Hepatocyte (in vitro differentiated cells): ENCODE measurements around the gene TMOD1. TPM values are rescaled to one million over a fixed set of nuclear protein-coding genes. Genes with fewer than 3 reads are reported as not detected.

ENCODE experiments used
- DNase-seq: peaks from one replicate; pipeline ENCODE4 v3.0.0-alpha.2; 2016; ENCODE audit warnings: low spot score
- H2AFZ ChIP-seq: fragments of 200-600 bp; sonication (generic); 2 replicates; pipeline ENCODE4 v1.6.0; 2016; ENCODE audit warnings: antibody characterized with exemption, mild to moderate bottlenecking
- H3K27ac ChIP-seq: fragments of 200-600 bp; sonication (generic); 2 replicates; pipeline ENCODE4 v1.5.1; 2016; ENCODE audit warnings: mild to moderate bottlenecking
- H3K27me3 ChIP-seq: fragments of 200-600 bp; sonication (generic); 2 replicates; pipeline ENCODE4 v1.6.1; 2016
- H3K36me3 ChIP-seq: fragments of 200-600 bp; sonication (generic); replicated peaks from 2 replicates; pipeline ENCODE4 v1.5.1; 2016; ENCODE audit warnings: low read depth; ENCODE audit not compliant: insufficient read depth
- H3K4me1 ChIP-seq: fragments of 200-600 bp; sonication (generic); 2 replicates; pipeline ENCODE4 v1.5.1; 2016; ENCODE audit warnings: mild to moderate bottlenecking, moderate library complexity; ENCODE audit not compliant: insufficient read depth
- H3K4me2 ChIP-seq: fragments of 200-600 bp; sonication (generic); 2 replicates; pipeline ENCODE4 v1.6.0; 2016
- H3K4me3 ChIP-seq: fragments of 200-600 bp; sonication (generic); 2 replicates; pipeline ENCODE4 v1.5.1; 2016; ENCODE audit warnings: mild to moderate bottlenecking
- H3K79me2 ChIP-seq: fragments of 200-600 bp; sonication (generic); 2 replicates; pipeline ENCODE4 v1.6.0; 2017; ENCODE audit warnings: mild to moderate bottlenecking
- H3K9me2 ChIP-seq: fragments of 200-600 bp; sonication (generic); replicated peaks from 2 replicates; pipeline ENCODE4 v1.6.0; 2017; ENCODE audit warnings: mild to moderate bottlenecking; ENCODE audit not compliant: insufficient read depth
- H3K9me3 ChIP-seq: fragments of 200-600 bp; sonication (generic); 2 replicates; pipeline ENCODE4 v1.5.1; 2016; ENCODE audit warnings: low read depth, mild to moderate bottlenecking
- H4K20me1 ChIP-seq: fragments of 200-600 bp; sonication (generic); 2 replicates; pipeline ENCODE4 v1.6.0; 2016; ENCODE audit warnings: mild to moderate bottlenecking; ENCODE audit not compliant: insufficient read depth, poor library complexity, severe bottlenecking
- CTCF ChIP-seq: fragments of 200-600 bp; sonication (generic); IDR thresholded peaks from 2 replicates; pipeline ENCODE4 v1.5.1; 2016; ENCODE audit warnings: antibody characterized with exemption, mild to moderate bottlenecking; ENCODE audit not compliant: poor library complexity
- EZH2 ChIP-seq: fragments of 200-600 bp; sonication (generic); IDR thresholded peaks from 2 replicates; pipeline ENCODE4 v1.6.1; 2016; ENCODE audit warnings: antibody characterized with exemption, mild to moderate bottlenecking, borderline replicate concordance
- EZH2phosphoT487 ChIP-seq: fragments of 200-600 bp; sonication (generic); IDR thresholded peaks from one replicate; pipeline ENCODE4 v1.6.1; 2018; ENCODE audit warnings: antibody characterized with exemption, mild to moderate bottlenecking, low read depth, moderate library complexity; ENCODE audit not compliant: unreplicated experiment, severe bottlenecking
- WGBS: methylation state at CpG from one replicate; pipeline ENCODE4 v1.1.6; 2016; ENCODE audit warnings: low lambda C conversion rate; ENCODE audit errors: missing lambda C conversion rate; 5-methylcytosine and 5-hydroxymethylcytosine counted together
- polyA plus RNA-seq: library from polyadenylated mRNA; unstranded; fragments of >200 nt; fragmentation: Nextera tagmentation; extraction: Ambion mirVana; gene quantifications from 2 replicates; pipeline ENCODE4 v1.2.1, GENCODE V29; 2016
- total RNA-seq: library from RNA; depleted of rRNA; stranded (reverse); fragments of >200 nt; gene quantifications from 2 replicates; pipeline ENCODE4 v1.2.3, GENCODE V29; 2014

The TMOD1 gene
- total and polyA plus RNA-seq, 2 experiments from 2014 or later = 0.47 to 3.5 TPM

GRCh38 chr9:97529363-97530076 is 28.1 kb downstream of the TMOD1 start:
- H3K27ac ChIP-seq = no peak overlapping the region
- H3K9me3 ChIP-seq = no peaks in the 10 kb centered on the region
- H3K36me3 ChIP-seq = no peaks in the 10 kb centered on the region
- no peak overlapping the region for H2AFZ ChIP-seq
- no peaks in the 10 kb centered on the region for H3K9me2 ChIP-seq
- H3K4me3 ChIP-seq = no peak overlapping the region
- no peaks in the 10 kb centered on the region for H3K27me3 ChIP-seq
- 60% methylated on average over 11 of the region's 11 CpGs for WGBS
- no peak overlapping the region for H3K4me2 ChIP-seq
- H4K20me1 ChIP-seq = no peaks in the 10 kb centered on the region
- no peak for TF ChIP-seq CTCF
- no peak for TF ChIP-seq EZH2phosphoT487
- no peak for TF ChIP-seq EZH2
- no peaks in the 10 kb centered on the region for H3K79me2 ChIP-seq
- no peaks in the 10 kb centered on the region for H3K4me1 ChIP-seq
- no peak for DNase-seq

- Histone ChIP-seq H3K4me3 (no peak overlapping the region), H3K9me2 (no peaks in the 10 kb centered on the region), H4K20me1 (no peaks in the 10 kb centered on the region), H3K9me3 (no peaks in the 10 kb centered on the region), H3K4me1 (no peaks in the 10 kb centered on the region), H3K4me2 (no peak overlapping the region), H3K27me3 (no peaks in the 10 kb centered on the region), H3K36me3 (no peaks in the 10 kb centered on the region), H3K79me2 (no peaks in the 10 kb centered on the region), H3K27ac (no peak overlapping the region), H2AFZ (no peak overlapping the region)
- WGBS = 81% methylated on average over 9 of the region's 9 CpGs
- TF ChIP-seq CTCF = no peak
- no peak for TF ChIP-seq EZH2
- DNase-seq = no peak
Observed at GRCh38 chr9:97531888-97532376, 30.5 kb downstream of the TMOD1 start.

- H2AFZ ChIP-seq = no peak overlapping the region
- H3K9me3 ChIP-seq = no peaks in the 10 kb centered on the region
- H3K4me1 ChIP-seq = no peaks in the 10 kb centered on the region
- 97% methylated on average over 3 of the region's 3 CpGs for WGBS
- no peaks in the 10 kb centered on the region for H4K20me1 ChIP-seq
- no peaks in the 10 kb centered on the region for H3K36me3 ChIP-seq
- no peak for DNase-seq
- no peak overlapping the region for H3K4me3 ChIP-seq
- H3K27me3 ChIP-seq = no peaks in the 10 kb centered on the region
- H3K27ac ChIP-seq = no peak overlapping the region
- TF ChIP-seq EZH2 (no peak), CTCF (no peak), EZH2phosphoT487 (no peak)
- H3K79me2 ChIP-seq = no peaks in the 10 kb centered on the region
- no peaks in the 10 kb centered on the region for H3K9me2 ChIP-seq
- no peak overlapping the region for H3K4me2 ChIP-seq
Observed at GRCh38 chr9:97534185-97534584, 32.7 kb downstream of the TMOD1 start.
